H9 (cell line): ENCODE measurements around the gene CST4. TPM values are rescaled to one million over a fixed set of nuclear protein-coding genes. Genes with fewer than 3 reads are reported as not detected.

Source experiments
- DNase-seq: peaks from one replicate; pipeline ENCODE4 v3.0.0-alpha.2; 2017
- H2AFZ ChIP-seq: one replicate; pipeline ENCODE4 v1.6.1; 2013; ENCODE audit warnings: mild to moderate bottlenecking, low read length, control low read depth, moderate library complexity
- H2AK5ac ChIP-seq: 2 replicates; pipeline ENCODE4 v1.6.1; 2013; ENCODE audit warnings: low read length, control low read depth, mixed read lengths; ENCODE audit not compliant: insufficient read length
- H2BK120ac ChIP-seq: one replicate; pipeline ENCODE4 v1.6.1; 2013; ENCODE audit warnings: low read depth, mild to moderate bottlenecking, low read length, control low read depth, inconsistent platforms; ENCODE audit not compliant: poor library complexity, severe bottlenecking
- H2BK12ac ChIP-seq: 2 replicates; pipeline ENCODE4 v1.6.1; 2013; ENCODE audit warnings: low read length, control low read depth, mixed read lengths, low read depth; ENCODE audit not compliant: insufficient read length
- H2BK15ac ChIP-seq: 2 replicates; pipeline ENCODE4 v1.6.1; 2013; ENCODE audit warnings: low read depth, low read length, control low read depth
- H2BK20ac ChIP-seq: one replicate; pipeline ENCODE4 v1.6.1; 2013; ENCODE audit warnings: low read depth, mild to moderate bottlenecking, low read length, control low read depth, inconsistent platforms; ENCODE audit not compliant: poor library complexity, severe bottlenecking
- H2BK5ac ChIP-seq: 2 replicates; pipeline ENCODE4 v1.6.1; 2013; ENCODE audit warnings: low read length, control low read depth, mixed read lengths; ENCODE audit not compliant: insufficient read length
- H3K14ac ChIP-seq: 2 replicates; pipeline ENCODE4 v1.6.1; 2013; ENCODE audit warnings: low read length, control low read depth; ENCODE audit not compliant: insufficient read depth
- H3K18ac ChIP-seq: 2 replicates; pipeline ENCODE4 v1.6.1; 2013; ENCODE audit warnings: low read depth, mild to moderate bottlenecking, mixed read lengths, low read length, control low read depth; ENCODE audit not compliant: insufficient read length
- H3K23ac ChIP-seq: 2 replicates; pipeline ENCODE4 v1.6.1; 2013; ENCODE audit warnings: low read length, control low read depth, mixed read lengths, low read depth; ENCODE audit not compliant: insufficient read length
- H3K23me2 ChIP-seq: 2 replicates; pipeline ENCODE4 v1.6.1; 2013; ENCODE audit warnings: low read depth, mild to moderate bottlenecking, mixed read lengths, low read length, control low read depth; ENCODE audit not compliant: insufficient read length, poor library complexity, severe bottlenecking
- H3K27ac ChIP-seq: 2 replicates; pipeline ENCODE4 v1.5.1; 2013; ENCODE audit warnings: low read length, control low read depth, mixed read lengths, low read depth; ENCODE audit not compliant: insufficient read length
- H3K27me3 ChIP-seq: 2 replicates; pipeline ENCODE4 v1.6.1; 2013; ENCODE audit warnings: low read length, control low read depth, inconsistent platforms; ENCODE audit not compliant: insufficient read depth
- H3K4ac ChIP-seq: 2 replicates; pipeline ENCODE4 v1.6.1; 2013; ENCODE audit warnings: low read depth, mild to moderate bottlenecking, control low read depth, inconsistent platforms, low read length, moderate library complexity
- H3K4me1 ChIP-seq: 2 replicates; pipeline ENCODE4 v1.6.1; 2013; ENCODE audit warnings: low read length, control low read depth, inconsistent platforms; ENCODE audit not compliant: insufficient read depth
- H3K4me2 ChIP-seq: 2 replicates; pipeline ENCODE4 v1.6.1; 2013; ENCODE audit warnings: low read length, control low read depth, mixed read lengths; ENCODE audit not compliant: insufficient read length, insufficient read depth
- H3K56ac ChIP-seq: 2 replicates; pipeline ENCODE4 v1.6.1; 2013; ENCODE audit warnings: low read depth, mild to moderate bottlenecking, mixed read lengths, low read length, control low read depth; ENCODE audit not compliant: insufficient read length
- H3K79me1 ChIP-seq: 2 replicates; pipeline ENCODE4 v1.6.1; 2013; ENCODE audit warnings: low read depth, mild to moderate bottlenecking, moderate library complexity, low read length, control low read depth, inconsistent platforms; ENCODE audit not compliant: insufficient read depth, poor library complexity, severe bottlenecking
- H3K79me2 ChIP-seq: 2 replicates; pipeline ENCODE4 v1.6.1; 2013; ENCODE audit warnings: low read length, control low read depth, inconsistent platforms; ENCODE audit not compliant: insufficient read depth
- H3K9ac ChIP-seq: 2 replicates; pipeline ENCODE4 v1.6.1; 2013; ENCODE audit warnings: low read length, control low read depth, mixed read lengths; ENCODE audit not compliant: insufficient read length; ENCODE audit errors: extremely low read depth
- H3K9me3 ChIP-seq: one replicate; pipeline ENCODE4 v1.6.1; 2013; ENCODE audit warnings: low read depth, low read length, inconsistent platforms; ENCODE audit not compliant: control insufficient read depth
- H3T11ph ChIP-seq: one replicate; pipeline ENCODE4 v1.6.1; 2013; ENCODE audit warnings: mild to moderate bottlenecking, low read length, control low read depth, inconsistent platforms
- H4K20me1 ChIP-seq: one replicate; pipeline ENCODE4 v1.6.1; 2013; ENCODE audit not compliant: control insufficient read depth, insufficient read length, insufficient read depth
- H4K5ac ChIP-seq: 2 replicates; pipeline ENCODE4 v1.6.1; 2013; ENCODE audit warnings: low read depth, mild to moderate bottlenecking, mixed read lengths, low read length, control low read depth; ENCODE audit not compliant: insufficient read length
- H4K8ac ChIP-seq: replicated peaks from 2 replicates; pipeline ENCODE4 v1.6.1; 2013; ENCODE audit warnings: low read length, control low read depth, mixed read lengths, low read depth; ENCODE audit not compliant: insufficient read length
- H4K91ac ChIP-seq: 2 replicates; pipeline ENCODE4 v1.6.1; 2013; ENCODE audit warnings: low read depth, mild to moderate bottlenecking, moderate library complexity, mixed read lengths, low read length, control low read depth; ENCODE audit not compliant: insufficient read length
- H3K27ac Mint-ChIP-seq, 3 experiments: 2 replicates in 2 of 3; 3 replicates in 1 of 3; pipeline ENCODE4 v1.8.0; 2020 to 2021; ENCODE audit warnings: mixed read lengths in 3 of 3, mild to moderate bottlenecking in 1 of 3, moderate library complexity in 1 of 3
- H3K27me3 Mint-ChIP-seq: 2 replicates; pipeline ENCODE4 v1.8.0; 2021; ENCODE audit warnings: low read depth, mild to moderate bottlenecking, moderate library complexity, mixed read lengths
- H3K36me3 Mint-ChIP-seq, 3 experiments: 2 replicates in 2 of 3; 3 replicates in 1 of 3; pipeline ENCODE4 v1.8.0; 2020 to 2021; ENCODE audit warnings: low read depth in 3 of 3, mixed read lengths in 3 of 3; ENCODE audit not compliant: insufficient read depth in 1 of 3
- H3K4me1 Mint-ChIP-seq, 2 experiments: 2 replicates each; pipeline ENCODE4 v1.8.0; 2020; ENCODE audit warnings: mixed read lengths in 2 of 2
- H3K4me3 Mint-ChIP-seq, 2 experiments: 2 replicates in 1 of 2; 3 replicates in 1 of 2; pipeline ENCODE4 v1.8.0; 2020 to 2021; ENCODE audit warnings: mild to moderate bottlenecking in 2 of 2, mixed read lengths in 2 of 2, moderate library complexity in 1 of 2
- H3K9me3 Mint-ChIP-seq, 2 experiments: 2 replicates in 1 of 2; 3 replicates in 1 of 2; pipeline ENCODE4 v1.8.0; 2020; ENCODE audit warnings: mild to moderate bottlenecking in 2 of 2, mixed read lengths in 2 of 2, moderate library complexity in 1 of 2
- CTCF ChIP-seq: fragments of 200-600 bp; sonication (generic); conservative IDR thresholded peaks from 3 replicates; pipeline ENCODE4 v1.8.0; 2021; ENCODE audit warnings: antibody characterized with exemption, mild to moderate bottlenecking
- WGBS: extraction: QIAGEN DNeasy Blood & Tissue Kit; methylation state at CpG from one replicate; pipeline ENCODE4 v1.1.7; 2013; ENCODE audit warnings: missing lambda C conversion rate, low lambda C conversion rate, mixed read lengths; ENCODE audit not compliant: insufficient read length; ENCODE audit errors: extremely low coverage; 5-methylcytosine and 5-hydroxymethylcytosine counted together
- total RNA-seq: library from RNA; stranded (reverse); gene quantifications from 2 replicates; pipeline ENCODE4 v1.2.1, GENCODE V29; 2021

The CST4 gene
- total RNA-seq, 1 experiment from 2014 or later: not detected

- Histone ChIP-seq H4K5ac (no peak overlapping the region), H3K79me1 (no peaks in the 10 kb centered on the region), H2BK12ac (no peak overlapping the region), H2BK20ac (no peak overlapping the region), H2AFZ (no peak overlapping the region), H2AK5ac (no peak overlapping the region), H3K9ac (no peak overlapping the region), H4K8ac (no peak overlapping the region), H3K4me2 (no peak overlapping the region), H3T11ph (no peak overlapping the region), H3K18ac (no peak overlapping the region), H3K27ac (no peak overlapping the region), H2BK5ac (no peak overlapping the region), H2BK15ac (no peak overlapping the region), H3K4ac (no peak overlapping the region), H2BK120ac (no peak overlapping the region), H3K23me2 (no peaks in the 10 kb centered on the region), H3K23ac (no peak overlapping the region), H4K20me1 (no peaks in the 10 kb centered on the region), H3K27me3 (no peaks in the 10 kb centered on the region), H3K79me2 (no peaks in the 10 kb centered on the region), H4K91ac (no peak overlapping the region), H3K4me1 (no peaks in the 10 kb centered on the region), H3K9me3 (no peaks in the 10 kb centered on the region), H3K56ac (no peak overlapping the region), H3K14ac (no peak overlapping the region)
- H3K27me3 Mint-ChIP-seq: peaks cover 6% of the 10 kb centered on the region
- no CpG with 5 or more reads among the region's 2 CpGs for WGBS
- no peak for DNase-seq
- no peaks in the 10 kb centered on the region for H3K9me3 Mint-ChIP-seq
- no peak for TF ChIP-seq CTCF
- H3K4me3 Mint-ChIP-seq: no peak overlapping the region
- no peaks in the 10 kb centered on the region; a peak in 1 of 7 replicates for H3K36me3 Mint-ChIP-seq
- peaks cover 3 to 9% of the 10 kb centered on the region in 2 experiments for H3K4me1 Mint-ChIP-seq
- no peak overlapping the region for H3K27ac Mint-ChIP-seq
Measured at GRCh38 chr20:23683281-23683680, 5.6 kb downstream of the CST4 start.
